Measurements from ENCODE around the gene SPAG7. TPM values are rescaled to one million over a fixed set of nuclear protein-coding genes. Genes with fewer than 3 reads are reported as not detected.

Gene SPAG7
- 53.2 and 54.4 TPM in 2 replicates for total RNA-seq (2014; rRNA removed; shearing (Covaris generic))
- 58.9 and 67.7 TPM in 2 replicates for total RNA-seq (2022)
- percentile 69 among the genes with signal in this experiment for Bru-seq, nascent RNA
- percentile 77 among the genes with signal in this experiment for BruChase-seq, experiment 1, labeled RNA remaining after a 6-hour chase
- BruChase-seq, experiment 2, labeled RNA remaining after a 2-hour chase, result percentile 69 among the genes with signal in this experiment
- long read RNA-seq, transcript SPAG7-201 (7 exons, 1,058 nt), result major isoform, 72 of 86 reads
- long read RNA-seq, partial matches to known transcripts, result 0 of 86 reads
- long read RNA-seq, other reads (novel, unspliced or antisense), result 10 of 86 reads

- no peaks in the 10 kb centered on the region for H3K9me2 ChIP-seq (ENCODE audit: insufficient read depth, low read length)
- H3K27ac ChIP-seq (ENCODE audit: low read depth, low read length, poor library complexity, severe bottlenecking), result peak within 1 kb of the TSS; percentile 77
- peak within 1 kb of the TSS; percentile 55 for H2AFZ ChIP-seq (ENCODE audit: low read length)
- ChIA-PET POLR2A (interaction anchor here (0.5 to 6.0 kb wide), 16 partner anchors 10 to 95 kb away, joined by 3 to 51 read pairs (median 4); partner anchors contain the start of genes CAMTA2, ENO3, PFN1 and RNF167), CTCF (ENCODE audit: unreplicated experiment) (interaction anchor here (0.6 to 1.6 kb wide), 3 partner anchors 16 to 22 kb away, joined by 3 to 6 read pairs (median 3); partner anchors contain the start of genes ENO3 and PFN1)
- H3K4me2 ChIP-seq (ENCODE audit: low read length), result peak within 1 kb of the TSS; percentile 95
- peaks cover 23% of the 10 kb centered on the region for H3K4me1 ChIP-seq (ENCODE audit: insufficient read depth, low read length, poor library complexity, severe bottlenecking)
- TF ChIP-seq EZH2phosphoT487 (IDR thresholded peaks at IDR 0.05; ENCODE audit: borderline replicate concordance, low read depth, low read length) (no peak), CTCF (conservative IDR thresholded peaks at IDR 0.05; ENCODE audit: low read length) (no peak)
- peaks cover 25% of the 10 kb centered on the region for H3K36me3 ChIP-seq (ENCODE audit: insufficient read depth, low read length)
- H3K4me3 ChIP-seq (ENCODE audit: low read depth, low read length, poor library complexity, severe bottlenecking), result peak within 1 kb of the TSS; percentile 78
- peak; percentile 97 for DNase-seq (ENCODE audit: low spot score)
- intact Hi-C loops (cut with micrococcal nuclease; ENCODE audit: unreplicated experiment), result loop anchor here (1.0 to 5.0 kb wide), 2 partner anchors 19 to 49 kb away; no protein-coding TSS in a partner anchor
- TSS peak; percentile 85 for BruUV-seq (replicated peaks)
- no peaks in the 10 kb centered on the region for H4K20me1 ChIP-seq (ENCODE audit: insufficient read depth, low read length)
- H3K9me3 ChIP-seq (ENCODE audit: low read length), result no peaks in the 10 kb centered on the region
- peaks cover 22% of the 10 kb centered on the region; the same call in 1 of the 2 replicates for H3K79me2 ChIP-seq (ENCODE audit: insufficient read depth, low read depth, low read length)
These were observed at the start of gene SPAG7 for GRCh38 chr17:4967539-4968485. Gene SPAG7, minus strand, starts transcription at chr17:4967817. Its CDS starts 13 bp downstream, at chr17:4967804.

- Histone ChIP-seq H3K4me3 (ENCODE audit: low read depth, low read length, poor library complexity, severe bottlenecking) (no peak overlapping the region), H2AFZ (ENCODE audit: low read length) (no peak overlapping the region), H3K9me2 (ENCODE audit: insufficient read depth, low read length) (no peaks in the 10 kb centered on the region), H3K27ac (ENCODE audit: low read depth, low read length, poor library complexity, severe bottlenecking) (no peak overlapping the region), H3K79me2 (ENCODE audit: insufficient read depth, low read depth, low read length) (no peaks in the 10 kb centered on the region), H3K4me1 (ENCODE audit: insufficient read depth, low read length, poor library complexity, severe bottlenecking) (peaks cover 28% of the 10 kb centered on the region), H4K20me1 (ENCODE audit: insufficient read depth, low read length) (no peaks in the 10 kb centered on the region), H3K9me3 (ENCODE audit: low read length) (no peaks in the 10 kb centered on the region), H3K36me3 (ENCODE audit: insufficient read depth, low read length) (peaks cover 32% of the 10 kb centered on the region), H3K4me2 (ENCODE audit: low read length) (no peak overlapping the region)
- ChIA-PET CTCF (ENCODE audit: unreplicated experiment) (no interaction called here), POLR2A (no interaction called here)
- intact Hi-C loops (cut with micrococcal nuclease; ENCODE audit: unreplicated experiment), result no loop called here
- no peak for DNase-seq (ENCODE audit: low spot score)
- TF ChIP-seq EZH2phosphoT487 (IDR thresholded peaks at IDR 0.05; ENCODE audit: borderline replicate concordance, low read depth, low read length) (no peak), CTCF (conservative IDR thresholded peaks at IDR 0.05; ENCODE audit: low read length) (no peak)
- no TSS peak for BruUV-seq (replicated peaks)
These were observed 46.7 kb upstream of the SPAG7 start for GRCh38 chr17:5014357-5014756.
